ENCODE data around the gene LIPK.
"Not testable (repeated sequence)": the region's sequence is repeated elsewhere in the genome, so short reads cannot be mapped to it uniquely, and the experiment has no call there.

Gene LIPK

GRCh38 chr10:88721392-88721791, 15.3 kb downstream of the LIPK start:
- FAIRE-seq = no peak

- no peak for FAIRE-seq
Observed at GRCh38 chr10:88725798-88726197, 19.7 kb downstream of the LIPK start.

- FAIRE-seq = no peak
Observed at GRCh38 chr10:88728107-88728763, 22.2 kb downstream of the LIPK start.

GRCh38 chr10:88730864-88731263, 24.8 kb downstream of the LIPK start:
- no peak for FAIRE-seq

GRCh38 chr10:88731296-88731695, 25.2 kb downstream of the LIPK start:
- FAIRE-seq = no peak

GRCh38 chr10:88733215-88733614, 27.2 kb downstream of the LIPK start:
- FAIRE-seq = no peak

GRCh38 chr10:88735661-88736060, 29.6 kb downstream of the LIPK start:
- FAIRE-seq = no peak

- FAIRE-seq = not testable (repeated sequence)
Observed at GRCh38 chr10:88741921-88742320, 35.9 kb downstream of the LIPK start.

- no peak for FAIRE-seq
Observed at GRCh38 chr10:88742448-88742847, 36.4 kb downstream of the LIPK start.

- no peak for FAIRE-seq
Observed at GRCh38 chr10:88744002-88744401, 38.0 kb downstream of the LIPK start.

- FAIRE-seq = no peak
Observed at GRCh38 chr10:88745633-88746032, 39.6 kb downstream of the LIPK start.

GRCh38 chr10:88754287-88754686, 48.2 kb downstream of the LIPK start:
- no peak for FAIRE-seq

- no peak for FAIRE-seq
Observed at GRCh38 chr10:88755753-88756152, 49.7 kb downstream of the LIPK start.

- FAIRE-seq = no peak
Observed at GRCh38 chr10:88756660-88757059, 50.6 kb downstream of the LIPK start.

GRCh38 chr10:88759366-88760101, 53.5 kb downstream of the LIPK start, which contains the start of gene LIPN:
TSS of gene LIPN (plus strand) at chr10:88760020. CDS start at chr10:88761406, 1,386 bp downstream.
- no peak for FAIRE-seq

- peak; percentile 14 for FAIRE-seq
Observed at GRCh38 chr10:88762906-88763305, 56.9 kb downstream of the LIPK start.

GRCh38 chr10:88763441-88763840, 57.4 kb downstream of the LIPK start:
- FAIRE-seq = no peak

GRCh38 chr10:88764110-88764509, 58.1 kb downstream of the LIPK start:
- no peak for FAIRE-seq

- no peak for FAIRE-seq
Observed at GRCh38 chr10:88765816-88766215, 59.8 kb downstream of the LIPK start.

- FAIRE-seq = no peak
Observed at GRCh38 chr10:88769384-88769783, 63.3 kb downstream of the LIPK start.

- FAIRE-seq = no peak
Observed at GRCh38 chr10:88781206-88781605, 75.2 kb downstream of the LIPK start.

GRCh38 chr10:88782222-88782621, 76.2 kb downstream of the LIPK start:
- FAIRE-seq = no peak

- FAIRE-seq = no peak
Observed at GRCh38 chr10:88783724-88784123, 77.7 kb downstream of the LIPK start.

- FAIRE-seq = no peak
Observed at GRCh38 chr10:88786032-88786770, 80.2 kb downstream of the LIPK start.
